D721Med (cell line): ENCODE data around the gene ENKUR.
"Not testable (repeated sequence)": the region's sequence is repeated elsewhere in the genome, so short reads cannot be mapped to it uniquely, and the experiment has no call there.

Source experiments
- DNase-seq: peaks from one replicate; pipeline ENCODE4 v3.0.0; 2011; ENCODE audit warnings: low spot score; ENCODE audit not compliant: insufficient read length
- FAIRE-seq: peaks from 2 replicates; lab custom pipeline; 2011; peaks lifted over from hg19 to GRCh38; lab: Jason Lieb, UNC
- CTCF ChIP-seq: IDR thresholded peaks from 2 replicates; pipeline ENCODE4 v1.5.1; 2012; ENCODE audit warnings: mild to moderate bottlenecking, control low read depth; ENCODE audit not compliant: insufficient read depth; ENCODE audit errors: missing control alignments

Gene ENKUR

DNA sequence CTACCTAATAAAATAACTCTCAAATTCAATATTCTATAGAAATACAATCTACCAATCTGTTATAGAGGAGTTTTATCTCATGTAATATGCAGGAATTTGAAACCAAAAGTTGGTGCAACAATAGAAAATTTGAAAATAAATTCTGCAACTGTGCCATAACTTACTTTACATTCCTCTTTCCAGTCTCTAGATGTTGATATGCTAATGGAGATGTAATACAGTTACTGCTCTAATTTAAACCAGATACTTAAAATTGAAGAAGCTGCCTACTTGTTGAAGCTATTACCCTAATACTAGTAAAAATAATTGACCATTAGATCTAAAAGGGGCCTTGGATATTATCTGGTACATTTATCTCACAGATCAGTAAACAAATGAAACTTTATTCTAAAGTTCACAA is 1.4 kb downstream of the ENKUR start:
- TF ChIP-seq CTCF: no peak
- FAIRE-seq: no peak
- DNase-seq: no peak

DNA sequence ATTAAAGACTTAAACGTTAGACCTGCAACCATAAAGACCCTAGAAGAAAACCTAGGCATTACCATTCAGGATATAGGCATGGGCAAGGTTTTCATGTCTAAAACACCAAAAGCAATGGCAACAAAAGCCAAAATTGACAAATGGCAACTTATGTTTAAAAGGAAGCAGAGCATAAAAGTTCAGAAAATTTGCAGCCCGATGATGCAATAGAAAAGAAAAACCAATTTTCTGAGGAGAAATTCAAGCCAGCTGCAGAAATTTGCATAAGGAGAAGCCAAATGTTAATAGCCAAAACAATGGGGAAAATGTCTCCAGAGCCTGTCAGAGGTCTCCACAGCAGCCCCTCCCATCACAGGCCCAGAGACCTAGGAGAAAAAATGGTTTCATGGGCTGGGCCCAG is 4.4 kb downstream of the ENKUR start:
- not testable (repeated sequence) for DNase-seq, FAIRE-seq

- TF ChIP-seq CTCF: no peak
- FAIRE-seq: no peak
- DNase-seq: no peak
Observed at GRCh38 chr10:24998044-24998443, 17.9 kb downstream of the ENKUR start.

GRCh38 chr10:24995072-24995471 is 20.9 kb downstream of the ENKUR start:
- no peak for FAIRE-seq
- DNase-seq: no peak
- no peak for TF ChIP-seq CTCF

DNA sequence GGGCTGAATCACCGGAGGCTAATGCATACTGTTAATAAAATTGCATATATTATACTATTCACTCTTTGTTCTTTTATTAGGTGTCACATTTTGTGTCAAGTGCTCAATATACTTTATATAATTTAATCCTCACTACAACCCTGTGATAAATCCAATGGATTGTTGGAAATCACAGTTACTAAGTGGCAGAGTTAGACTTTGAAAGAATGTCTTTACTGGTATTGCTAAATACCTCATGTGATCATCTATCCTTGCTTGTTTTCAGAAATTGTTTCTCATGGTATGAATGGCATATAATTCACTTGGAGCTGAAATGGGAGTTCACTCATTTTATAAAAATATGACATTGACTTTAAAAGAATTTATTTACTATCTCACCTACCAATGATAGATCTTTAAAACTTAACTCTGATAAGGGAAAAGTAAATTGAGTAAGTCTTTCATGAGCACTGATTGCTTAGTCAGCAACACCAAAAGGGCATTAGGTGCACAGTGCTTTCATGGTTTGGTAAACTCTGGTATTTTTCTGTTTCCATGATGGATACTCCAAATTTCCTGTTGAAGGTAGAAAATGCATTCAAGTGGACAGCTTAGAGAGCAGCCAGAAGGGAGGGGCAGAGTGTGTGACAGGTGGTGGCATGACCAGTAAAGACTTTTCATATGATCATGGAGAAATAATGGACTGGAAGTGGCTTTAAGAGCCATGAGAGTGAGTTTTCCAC is 22.6 kb downstream of the ENKUR start:
- no peak for DNase-seq
- no peak for FAIRE-seq
- no peak for TF ChIP-seq CTCF

- TF ChIP-seq CTCF: no peak
- DNase-seq (no peak), FAIRE-seq (no peak)
Observed at GRCh38 chr10:24992512-24993133, 23.3 kb downstream of the ENKUR start.

- no peak for FAIRE-seq
- DNase-seq: no peak
- TF ChIP-seq CTCF: no peak
Observed at GRCh38 chr10:24991298-24991697, 24.7 kb downstream of the ENKUR start.

DNA sequence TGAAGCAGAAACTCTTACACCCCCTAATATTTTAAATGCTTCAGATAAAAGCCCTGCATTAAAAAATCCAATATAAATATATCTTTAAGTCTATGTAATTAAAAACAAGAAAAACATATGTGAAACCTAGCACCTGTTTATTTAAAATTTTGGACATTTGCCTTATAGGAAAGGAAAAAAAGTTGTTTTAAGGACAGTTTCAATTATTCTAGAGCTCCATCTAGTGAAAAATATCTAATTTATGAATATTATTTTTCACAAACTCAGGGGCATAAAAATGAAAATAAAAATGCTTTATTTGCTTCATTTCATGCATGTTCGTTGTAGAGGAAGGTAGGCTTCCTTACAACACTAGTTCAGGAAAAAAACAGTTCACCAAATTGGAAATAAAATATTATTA is 26.1 kb downstream of the ENKUR start:
- DNase-seq (no peak), FAIRE-seq (no peak)
- peak; percentile 23 for TF ChIP-seq CTCF
